ENCODE measurements around the gene FZD10.

Gene FZD10

GRCh38 chr12:130194154-130194553 lies 31.9 kb downstream of the FZD10 start:
- Mint-ChIP-seq H3K4me1 (no peaks in the 10 kb centered on the region), H3K27me3 (no peaks in the 10 kb centered on the region), H3K27ac (no peak overlapping the region), H3K9me3 (peaks cover 2% of the 10 kb centered on the region), H3K4me3 (no peak overlapping the region), H3K36me3 (no peaks in the 10 kb centered on the region)
- no peak for DNase-seq
- CTCF ChIA-PET: no interaction called here

- CTCF ChIA-PET: no interaction called here
- Mint-ChIP-seq H3K9me3 (peaks cover 2% of the 10 kb centered on the region), H3K27me3 (no peaks in the 10 kb centered on the region), H3K27ac (no peak overlapping the region), H3K36me3 (no peaks in the 10 kb centered on the region), H3K4me3 (no peak overlapping the region), H3K4me1 (no peaks in the 10 kb centered on the region)
- no peak for DNase-seq
These were observed 33.1 kb downstream of the FZD10 start for GRCh38 chr12:130195369-130195768.

GRCh38 chr12:130195776-130196175 lies 33.5 kb downstream of the FZD10 start:
- Mint-ChIP-seq H3K4me3 (no peak overlapping the region), H3K27ac (no peak overlapping the region), H3K27me3 (no peaks in the 10 kb centered on the region), H3K9me3 (peaks cover 2% of the 10 kb centered on the region), H3K4me1 (no peaks in the 10 kb centered on the region), H3K36me3 (no peaks in the 10 kb centered on the region)
- CTCF ChIA-PET: no interaction called here
- no peak for DNase-seq

GRCh38 chr12:130196827-130197226 lies 34.6 kb downstream of the FZD10 start:
- DNase-seq: no peak
- no peaks in the 10 kb centered on the region for H3K4me1 Mint-ChIP-seq
- no peaks in the 10 kb centered on the region for H3K36me3 Mint-ChIP-seq
- H3K27ac Mint-ChIP-seq: no peak overlapping the region
- H3K9me3 Mint-ChIP-seq: no peaks in the 10 kb centered on the region
- no peak overlapping the region for H3K4me3 Mint-ChIP-seq
- H3K27me3 Mint-ChIP-seq: no peaks in the 10 kb centered on the region
- CTCF ChIA-PET: no interaction called here

GRCh38 chr12:130198026-130198662 lies 35.9 kb downstream of the FZD10 start:
- H3K4me3 Mint-ChIP-seq: no peak overlapping the region
- H3K9me3 Mint-ChIP-seq: no peaks in the 10 kb centered on the region

GRCh38 chr12:130198663-130199060 lies 36.4 kb downstream of the FZD10 start:
- Mint-ChIP-seq H3K27ac (no peak overlapping the region), H3K4me3 (no peak overlapping the region), H3K4me1 (no peaks in the 10 kb centered on the region), H3K36me3 (no peaks in the 10 kb centered on the region), H3K9me3 (no peaks in the 10 kb centered on the region), H3K27me3 (no peaks in the 10 kb centered on the region)
- CTCF ChIA-PET: no interaction called here
- no peak for DNase-seq

More at GRCh38 chr12:130198026-130198662, 35.9 kb downstream of the FZD10 start:
- Mint-ChIP-seq H3K27ac (no peak overlapping the region), H3K4me1 (no peaks in the 10 kb centered on the region), H3K27me3 (no peaks in the 10 kb centered on the region), H3K36me3 (no peaks in the 10 kb centered on the region)
- DNase-seq: no peak
- CTCF ChIA-PET: no interaction called here

- Mint-ChIP-seq H3K9me3 (no peaks in the 10 kb centered on the region), H3K4me3 (no peak overlapping the region), H3K36me3 (no peaks in the 10 kb centered on the region), H3K27me3 (no peaks in the 10 kb centered on the region), H3K27ac (no peak overlapping the region), H3K4me1 (no peaks in the 10 kb centered on the region)
- no peak for DNase-seq
- CTCF ChIA-PET: no interaction called here
These were observed 37.5 kb downstream of the FZD10 start for GRCh38 chr12:130199581-130200390.

GRCh38 chr12:130200445-130200844 lies 38.2 kb downstream of the FZD10 start:
- no peaks in the 10 kb centered on the region for H3K36me3 Mint-ChIP-seq
- no peaks in the 10 kb centered on the region for H3K4me1 Mint-ChIP-seq

GRCh38 chr12:130201037-130201436 lies 38.8 kb downstream of the FZD10 start:
- Mint-ChIP-seq H3K4me3 (no peak overlapping the region), H3K27me3 (no peaks in the 10 kb centered on the region), H3K36me3 (no peaks in the 10 kb centered on the region), H3K9me3 (no peaks in the 10 kb centered on the region), H3K27ac (no peak overlapping the region), H3K4me1 (no peaks in the 10 kb centered on the region)
- DNase-seq: no peak
- CTCF ChIA-PET: no interaction called here

More at GRCh38 chr12:130200445-130200844, 38.2 kb downstream of the FZD10 start:
- DNase-seq: no peak
- H3K27ac Mint-ChIP-seq: no peak overlapping the region
- H3K27me3 Mint-ChIP-seq: no peaks in the 10 kb centered on the region
- H3K4me3 Mint-ChIP-seq: no peak overlapping the region
- no peaks in the 10 kb centered on the region for H3K9me3 Mint-ChIP-seq
- CTCF ChIA-PET: no interaction called here

GRCh38 chr12:130202201-130202600 lies 39.9 kb downstream of the FZD10 start:
- DNase-seq: no peak
- H3K4me1 Mint-ChIP-seq: no peaks in the 10 kb centered on the region
- CTCF ChIA-PET: no interaction called here
- H3K27ac Mint-ChIP-seq: no peak overlapping the region
- no peaks in the 10 kb centered on the region for H3K27me3 Mint-ChIP-seq
- no peaks in the 10 kb centered on the region for H3K9me3 Mint-ChIP-seq
- H3K4me3 Mint-ChIP-seq: no peak overlapping the region
- no peaks in the 10 kb centered on the region for H3K36me3 Mint-ChIP-seq

- no peak overlapping the region for H3K4me3 Mint-ChIP-seq
- H3K27me3 Mint-ChIP-seq: no peaks in the 10 kb centered on the region
- no peak for DNase-seq
- H3K4me1 Mint-ChIP-seq: no peaks in the 10 kb centered on the region
- H3K9me3 Mint-ChIP-seq: no peaks in the 10 kb centered on the region
- H3K27ac Mint-ChIP-seq: no peak overlapping the region
- CTCF ChIA-PET: no interaction called here
- no peaks in the 10 kb centered on the region for H3K36me3 Mint-ChIP-seq
These were observed 40.9 kb downstream of the FZD10 start for GRCh38 chr12:130203151-130203550.

GRCh38 chr12:130204541-130204953 lies 42.3 kb downstream of the FZD10 start:
- H3K27ac Mint-ChIP-seq: no peak overlapping the region
- no peaks in the 10 kb centered on the region for H3K27me3 Mint-ChIP-seq
- DNase-seq: no peak
- H3K4me1 Mint-ChIP-seq: no peaks in the 10 kb centered on the region
- CTCF ChIA-PET: no interaction called here
- no peaks in the 10 kb centered on the region for H3K36me3 Mint-ChIP-seq
- no peak overlapping the region for H3K4me3 Mint-ChIP-seq
- no peaks in the 10 kb centered on the region for H3K9me3 Mint-ChIP-seq

GRCh38 chr12:130205495-130205894 lies 43.2 kb downstream of the FZD10 start:
- DNase-seq: no peak
- no peak overlapping the region for H3K4me3 Mint-ChIP-seq
- no peaks in the 10 kb centered on the region for H3K27me3 Mint-ChIP-seq
- no peak overlapping the region for H3K27ac Mint-ChIP-seq
- no peaks in the 10 kb centered on the region for H3K4me1 Mint-ChIP-seq
- H3K36me3 Mint-ChIP-seq: no peaks in the 10 kb centered on the region
- H3K9me3 Mint-ChIP-seq: no peaks in the 10 kb centered on the region
- CTCF ChIA-PET: no interaction called here

GRCh38 chr12:130212384-130212989 lies 50.2 kb downstream of the FZD10 start:
- no peak for DNase-seq
- Mint-ChIP-seq H3K4me1 (no peaks in the 10 kb centered on the region), H3K27me3 (peaks cover 5% of the 10 kb centered on the region), H3K9me3 (peaks cover 4% of the 10 kb centered on the region), H3K36me3 (no peaks in the 10 kb centered on the region), H3K4me3 (no peak overlapping the region), H3K27ac (no peak overlapping the region)
- CTCF ChIA-PET: no interaction called here

- no peak for DNase-seq
- H3K9me3 Mint-ChIP-seq: peaks cover 7% of the 10 kb centered on the region
- peaks cover 9% of the 10 kb centered on the region for H3K27me3 Mint-ChIP-seq
- H3K4me3 Mint-ChIP-seq: no peak overlapping the region
- no peaks in the 10 kb centered on the region for H3K36me3 Mint-ChIP-seq
- no peaks in the 10 kb centered on the region for H3K4me1 Mint-ChIP-seq
- no peak overlapping the region for H3K27ac Mint-ChIP-seq
- CTCF ChIA-PET: no interaction called here
These were observed 51.0 kb downstream of the FZD10 start for GRCh38 chr12:130213249-130213648.

Data from activated naive CD4-positive, alpha-beta T cell treated with anti-CD3 and anti-CD28 coated beads, Interleukin-2, amount 10 ng/mL, durations not matched to agents 7 days and 5 days (primary cell).